NCI-H2107 (cell line): ENCODE measurements around the gene SRSF3.

Source experiments
- DNase-seq: peaks from one replicate; lab custom pipeline; 2025; lab: John Stamatoyannopoulos, UW

The SRSF3 gene

DNA sequence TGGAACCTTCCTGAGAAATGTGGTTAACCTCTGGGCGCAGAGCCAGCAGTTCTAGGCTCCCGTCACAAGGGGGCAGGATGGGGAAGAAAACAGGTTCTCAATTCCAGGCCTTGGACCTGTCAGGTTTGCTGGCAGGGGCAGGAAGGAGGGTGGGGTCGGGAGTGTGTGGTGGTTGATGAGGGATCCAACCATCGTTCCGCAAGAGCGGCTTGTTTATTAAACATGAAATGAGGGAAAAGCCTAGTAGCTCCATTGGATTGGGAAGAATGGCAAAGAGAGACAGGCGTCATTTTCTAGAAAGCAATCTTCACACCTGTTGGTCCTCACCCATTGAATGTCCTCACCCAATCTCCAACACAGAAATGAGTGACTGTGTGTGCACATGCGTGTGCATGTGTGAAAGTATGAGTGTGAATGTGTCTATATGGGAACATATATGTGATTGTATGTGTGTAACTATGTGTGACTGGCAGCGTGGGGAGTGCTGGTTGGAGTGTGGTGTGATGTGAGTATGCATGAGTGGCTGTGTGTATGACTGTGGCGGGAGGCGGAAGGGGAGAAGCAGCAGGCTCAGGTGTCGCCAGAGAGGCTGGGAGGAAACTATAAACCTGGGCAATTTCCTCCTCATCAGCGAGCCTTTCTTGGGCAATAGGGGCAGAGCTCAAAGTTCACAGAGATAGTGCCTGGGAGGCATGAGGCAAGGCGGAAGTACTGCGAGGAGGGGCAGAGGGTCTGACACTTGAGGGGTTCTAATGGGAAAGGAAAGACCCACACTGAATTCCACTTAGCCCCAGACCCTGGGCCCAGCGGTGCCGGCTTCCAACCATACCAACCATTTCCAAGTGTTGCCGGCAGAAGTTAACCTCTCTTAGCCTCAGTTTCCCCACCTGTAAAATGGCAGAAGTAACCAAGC, 29.6 kb downstream of the SRSF3 start:
- DNase-seq: peak; percentile 70

GRCh38 chr6:36624461-36625157, 30.4 kb downstream of the SRSF3 start:
- no peak for DNase-seq

GRCh38 chr6:36625158-36625919, 31.2 kb downstream of the SRSF3 start:
- DNase-seq: peak; percentile 45

DNA sequence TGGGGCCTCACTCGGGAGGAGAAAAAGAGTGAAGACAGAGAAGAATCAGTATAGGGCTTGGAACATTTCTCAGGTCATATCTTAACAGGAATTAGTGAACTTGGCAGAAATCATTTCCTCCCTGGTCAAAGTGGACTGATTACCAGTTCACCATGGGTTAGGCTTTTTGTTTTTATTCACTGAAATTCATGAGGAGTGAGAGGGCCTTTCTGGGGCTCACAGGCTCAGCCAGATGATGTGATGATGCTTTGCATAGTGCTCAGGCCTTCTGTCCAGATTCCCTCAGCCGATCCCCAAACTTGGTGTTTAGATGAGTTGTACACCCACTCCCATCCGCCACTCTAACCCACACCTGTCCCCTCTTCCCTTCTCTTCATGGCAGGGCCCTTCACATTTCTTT, 32.5 kb downstream of the SRSF3 start:
- no peak for DNase-seq

DNA sequence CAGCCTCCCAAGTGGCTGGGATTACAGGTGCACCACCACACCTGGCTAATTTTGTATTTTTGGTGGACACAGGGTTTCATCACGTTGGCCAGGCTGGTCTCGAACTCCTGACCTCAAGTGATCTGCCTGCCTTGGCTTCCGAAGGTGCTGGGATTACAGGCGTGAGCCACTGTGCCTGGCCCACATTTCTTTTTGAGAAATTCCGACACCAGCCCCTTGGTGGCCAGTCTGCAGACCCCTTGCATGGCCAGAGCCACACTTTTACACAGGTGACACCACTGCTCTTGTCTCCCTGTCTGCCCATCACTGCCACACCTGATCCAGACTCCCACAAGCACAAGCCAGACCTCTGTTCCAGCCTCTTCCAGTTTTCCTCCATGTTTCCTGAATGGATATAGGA, 33.0 kb downstream of the SRSF3 start:
- no peak for DNase-seq

GRCh38 chr6:36627801-36628246, 33.7 kb downstream of the SRSF3 start:
- no peak for DNase-seq

- DNase-seq: no peak
Observed at GRCh38 chr6:36629784-36630183, 35.6 kb downstream of the SRSF3 start.

GRCh38 chr6:36631326-36632011, 37.3 kb downstream of the SRSF3 start:
- no peak for DNase-seq

- no peak for DNase-seq
Observed at GRCh38 chr6:36633370-36633769, 39.2 kb downstream of the SRSF3 start.

DNA sequence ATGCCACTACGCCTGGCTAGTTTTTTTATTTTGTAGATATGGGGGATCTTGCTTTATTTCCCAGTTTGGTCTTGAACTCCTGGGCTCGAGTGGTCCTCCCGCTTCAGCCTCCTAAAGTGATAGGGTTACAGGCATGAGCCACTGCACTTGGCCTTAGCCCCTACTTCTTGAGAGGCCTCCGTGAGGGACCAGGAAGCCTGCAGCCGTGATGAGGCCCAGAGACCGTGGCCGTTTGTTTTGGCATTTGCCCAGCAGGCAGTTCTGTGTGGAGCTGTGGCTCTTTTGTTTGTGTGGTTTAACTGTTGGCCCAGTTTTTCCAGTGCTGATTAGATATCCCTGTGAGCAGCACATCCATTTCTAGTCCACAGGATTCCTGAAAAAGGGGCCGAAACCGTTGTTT, 39.8 kb downstream of the SRSF3 start:
- no peak for DNase-seq

DNA sequence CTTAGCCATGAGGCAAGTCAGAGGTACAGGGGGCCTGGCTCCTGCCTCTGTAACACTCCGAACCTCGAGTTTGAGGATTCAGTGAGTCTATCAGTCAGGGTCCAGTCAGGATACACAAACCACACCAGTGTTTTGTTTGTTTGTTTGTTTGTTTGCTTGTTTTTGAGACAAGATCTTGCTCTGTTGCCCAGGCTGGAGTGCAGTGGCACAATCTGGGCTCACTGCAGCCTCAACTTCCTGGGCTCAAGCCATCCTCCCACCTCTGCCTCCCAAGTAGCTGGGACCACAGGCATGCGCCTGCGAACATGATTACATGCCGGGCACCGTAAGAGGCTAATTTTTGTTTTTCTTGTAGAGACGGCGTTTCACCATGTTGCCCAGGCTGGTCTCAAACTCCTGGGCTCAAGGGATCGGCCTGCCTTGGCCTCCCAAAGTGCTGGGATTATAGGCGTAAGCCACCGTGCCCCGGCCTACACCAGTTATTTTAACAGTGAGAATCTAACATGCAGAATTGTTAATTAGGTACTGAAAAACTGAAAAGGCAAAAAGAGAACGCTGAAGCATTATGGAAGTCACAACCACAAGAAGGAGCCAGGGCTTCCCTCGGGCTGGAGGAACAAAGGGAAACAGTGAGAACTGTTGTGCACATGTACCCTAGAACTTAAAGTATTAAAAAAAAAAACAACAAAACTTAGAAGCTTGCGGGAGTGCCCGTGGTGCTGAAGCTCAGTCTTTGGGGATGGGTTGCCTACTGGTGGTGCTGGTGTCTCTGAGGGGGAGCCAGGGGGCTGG, 40.4 kb downstream of the SRSF3 start:
- no peak for DNase-seq

DNA sequence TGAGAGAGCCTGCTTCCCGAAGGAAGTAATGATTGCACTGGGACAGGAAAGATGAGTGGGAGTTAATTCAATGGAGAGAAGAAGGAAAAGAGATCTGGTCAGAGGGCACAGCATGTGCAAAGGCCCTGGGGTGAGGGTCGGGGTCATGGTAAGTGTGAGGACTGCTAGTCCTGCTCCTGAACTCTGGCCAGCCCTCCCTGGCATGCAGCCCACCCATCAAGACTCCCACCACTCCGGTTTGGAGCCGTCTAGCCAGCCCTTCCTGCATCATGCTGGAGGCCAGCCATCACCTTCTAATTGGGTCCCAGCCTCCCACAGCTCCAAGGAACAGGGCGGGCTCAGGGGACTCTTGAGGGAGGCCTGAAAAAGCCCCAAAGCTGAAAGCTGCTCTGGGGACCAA, 42.1 kb downstream of the SRSF3 start:
- DNase-seq: no peak

- no peak for DNase-seq
Observed at GRCh38 chr6:36636687-36637418, 42.7 kb downstream of the SRSF3 start.

GRCh38 chr6:36638579-36638978, 44.4 kb downstream of the SRSF3 start:
- no peak for DNase-seq

DNA sequence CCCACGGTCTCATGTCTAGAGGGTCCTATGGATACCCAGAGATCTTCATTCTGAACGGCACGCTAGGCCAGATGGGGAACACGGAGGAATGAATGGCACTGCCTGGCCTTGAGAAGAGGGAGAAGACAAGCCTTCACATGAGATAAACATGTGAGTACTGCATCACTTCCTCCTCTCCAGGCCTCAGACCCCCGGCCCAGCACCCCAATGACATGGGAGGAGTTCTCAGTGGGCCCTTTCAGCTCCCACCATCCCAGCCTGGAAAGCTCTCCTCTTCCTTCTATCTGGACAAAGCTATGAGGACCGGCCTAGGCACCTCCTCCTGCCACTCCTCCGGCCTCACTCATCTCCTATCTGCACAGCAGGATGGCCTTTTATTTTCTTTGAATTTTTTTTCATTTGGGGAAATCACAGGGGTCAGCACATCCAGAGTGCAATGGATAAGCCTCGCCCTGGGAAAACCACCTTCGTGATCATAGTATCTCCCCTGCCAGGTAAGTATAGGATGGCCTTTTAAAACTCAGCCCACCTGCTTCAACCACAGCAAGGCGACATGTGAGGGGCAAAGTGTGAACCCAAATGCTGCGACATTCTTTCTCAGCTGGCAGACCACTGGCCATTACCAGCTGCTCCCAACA, 45.1 kb downstream of the SRSF3 start:
- no peak for DNase-seq

DNA sequence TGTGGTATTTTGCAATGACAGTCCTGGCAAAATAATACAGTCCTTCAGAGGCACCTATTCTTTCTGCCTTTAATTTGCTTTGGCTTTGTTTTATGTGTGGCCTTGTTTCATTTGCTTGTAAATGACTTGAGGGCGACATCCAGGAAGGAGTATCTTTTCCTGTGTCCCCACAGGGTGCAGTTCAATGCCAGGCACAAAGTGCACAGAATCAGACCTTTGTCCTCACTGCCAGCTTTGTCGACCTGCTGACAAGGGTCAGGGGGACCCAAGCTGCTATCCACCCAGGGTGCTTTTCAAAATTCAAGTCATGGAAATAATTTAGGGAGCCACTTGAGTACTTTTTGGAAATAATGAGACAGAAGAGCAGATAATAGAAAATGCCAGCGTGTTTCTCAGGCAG, 47.4 kb downstream of the SRSF3 start:
- no peak for DNase-seq

DNA sequence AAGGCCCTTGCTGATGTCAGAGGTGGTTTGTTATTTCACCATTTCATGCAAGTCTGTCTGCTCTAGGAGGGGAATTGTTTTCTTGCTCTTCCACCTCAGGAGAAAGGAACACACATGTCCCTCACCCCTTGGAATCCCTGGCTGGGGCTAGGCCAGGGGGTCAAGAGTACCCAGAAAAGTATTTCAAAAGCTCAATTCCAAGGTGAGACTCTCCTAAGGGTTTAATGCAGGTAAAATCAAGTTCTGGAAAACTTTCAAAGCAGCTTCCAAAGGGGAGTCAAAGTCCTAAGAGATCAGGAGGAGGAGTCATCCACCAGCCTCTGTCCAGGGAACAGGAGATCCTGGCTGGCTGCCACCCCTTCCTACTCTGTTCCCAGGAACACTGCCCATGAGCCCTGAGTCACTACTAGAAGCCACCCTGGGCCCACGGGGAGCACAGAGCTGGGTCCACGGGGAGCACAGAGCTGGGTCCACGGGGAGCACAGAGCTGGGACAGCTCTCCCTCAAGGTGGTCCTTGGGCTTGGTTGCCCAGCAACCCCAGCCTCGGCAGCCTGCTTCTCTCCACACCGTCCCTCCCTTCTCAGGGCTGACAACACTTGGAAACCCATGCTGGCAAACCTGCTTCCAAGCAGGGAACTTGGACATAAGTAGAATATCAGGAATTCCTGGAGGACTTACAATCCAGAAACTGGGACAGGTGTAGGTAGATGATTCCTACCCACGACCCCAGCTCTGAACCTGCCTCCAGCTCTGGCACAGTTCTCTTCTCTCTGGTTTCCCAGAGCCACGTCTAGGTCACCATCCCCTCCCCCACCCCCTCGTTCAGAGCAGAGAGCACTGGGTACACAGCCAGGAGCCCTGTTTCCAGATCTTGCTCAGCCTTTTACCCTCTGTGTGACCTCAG, 49.0 kb downstream of the SRSF3 start:
- no peak for DNase-seq

- DNase-seq: no peak
Observed at GRCh38 chr6:36643977-36644376, 49.8 kb downstream of the SRSF3 start.

GRCh38 chr6:36649086-36649485, 54.9 kb downstream of the SRSF3 start:
- DNase-seq: no peak
